HEK293 (cell line): ENCODE measurements around the gene PRR19.

ENCODE experiments used
- KLF10 ChIP-seq: fragments of 450-650 bp; IDR thresholded peaks from 2 replicates; pipeline ENCODE4 v1.5.1; 2018; ENCODE audit warnings: missing biosample characterization, mild to moderate bottlenecking, missing genetic modification characterization
- MEIS1 ChIP-seq: sonication (generic); formaldehyde crosslinking; IDR thresholded peaks from 2 replicates; pipeline ENCODE4 v1.8.1; 2022; ENCODE audit warnings: missing genetic modification reagents, mild to moderate bottlenecking, borderline replicate concordance
- SETDB1 ChIP-seq: IDR thresholded peaks from one replicate; pipeline ENCODE4 v1.6.1; 2017; ENCODE audit warnings: mild to moderate bottlenecking, low read length, moderate library complexity, mixed read lengths; ENCODE audit not compliant: insufficient read length
- TRIM28 ChIP-seq: IDR thresholded peaks from 2 replicates; pipeline ENCODE4 v1.6.1; 2011; ENCODE audit warnings: low read length, control low read depth, borderline replicate concordance
- ZBTB26 ChIP-seq: fragments of 450-650 bp; formaldehyde crosslinking; optimal IDR thresholded peaks from 2 replicates; pipeline ENCODE3; 2016; ENCODE audit warnings: missing biosample characterization, mild to moderate bottlenecking, missing genetic modification characterization
- ZFP37 ChIP-seq: fragments of 450-650 bp; formaldehyde crosslinking; IDR thresholded peaks from 2 replicates; pipeline ENCODE4 v1.5.1; 2016; ENCODE audit warnings: missing biosample characterization, missing genetic modification characterization
- ZNF221 ChIP-seq: fragments of 450-650 bp; formaldehyde crosslinking; IDR thresholded peaks from 2 replicates; pipeline ENCODE4 v1.5.1; 2017; ENCODE audit warnings: missing biosample characterization, missing genetic modification characterization, borderline replicate concordance
- ZNF394 ChIP-seq: fragments of 450-650 bp; formaldehyde crosslinking; IDR thresholded peaks from 2 replicates; pipeline ENCODE4 v1.5.1; 2016; ENCODE audit warnings: missing biosample characterization, missing genetic modification characterization, mild to moderate bottlenecking, moderate library complexity, borderline replicate concordance
- ZNF561 ChIP-seq: fragments of 450-650 bp; IDR thresholded peaks from 2 replicates; pipeline ENCODE4 v1.5.1; 2018; ENCODE audit warnings: missing biosample characterization, missing genetic modification characterization, borderline replicate concordance
- ZNF624 ChIP-seq: fragments of 450-650 bp; formaldehyde crosslinking; IDR thresholded peaks from 2 replicates; pipeline ENCODE4 v1.5.1; 2017; ENCODE audit warnings: missing biosample characterization, missing genetic modification characterization
- ZNF747 ChIP-seq: fragments of 450-650 bp; formaldehyde crosslinking; IDR thresholded peaks from 2 replicates; pipeline ENCODE4 v1.5.1; 2016; ENCODE audit warnings: missing biosample characterization, missing genetic modification characterization
- ZNF785 ChIP-seq: fragments of 450-650 bp; formaldehyde crosslinking; IDR thresholded peaks from 2 replicates; pipeline ENCODE4 v1.5.1; 2016; ENCODE audit warnings: missing biosample characterization, missing genetic modification characterization
- TF ChIP-seq, protein P1 (sequence below): fragments of 450-650 bp; formaldehyde crosslinking; IDR thresholded peaks from 2 replicates; pipeline ENCODE4 v1.5.1; 2016; ENCODE audit warnings: missing biosample characterization, missing genetic modification characterization

DNA sequence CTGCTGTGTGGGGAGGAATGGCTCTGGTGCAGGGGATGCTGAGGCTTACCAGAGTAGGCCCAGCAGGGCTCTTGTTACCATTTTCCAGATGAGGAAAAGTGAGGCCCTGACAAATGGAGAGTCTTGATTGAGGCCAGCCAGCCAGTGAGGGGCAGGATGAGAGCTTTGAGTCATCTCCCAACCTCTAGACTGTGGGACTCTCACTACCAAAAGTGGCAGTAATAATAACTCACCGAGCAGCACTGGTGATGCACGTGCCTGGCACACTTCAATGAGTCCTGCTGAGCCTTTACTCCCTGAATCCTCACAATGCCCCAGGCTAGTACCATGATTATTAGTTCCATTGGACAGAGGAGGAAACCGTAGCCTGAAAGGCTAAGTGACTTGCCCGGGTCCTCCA lies 25.1 kb upstream of the PRR19 start:
- TF ChIP-seq KLF10 (tag by site-specific recombination): no peak
- TF ChIP-seq TRIM28: no peak
- no peak for TF ChIP-seq ZNF785
- TF ChIP-seq, protein P1, sequence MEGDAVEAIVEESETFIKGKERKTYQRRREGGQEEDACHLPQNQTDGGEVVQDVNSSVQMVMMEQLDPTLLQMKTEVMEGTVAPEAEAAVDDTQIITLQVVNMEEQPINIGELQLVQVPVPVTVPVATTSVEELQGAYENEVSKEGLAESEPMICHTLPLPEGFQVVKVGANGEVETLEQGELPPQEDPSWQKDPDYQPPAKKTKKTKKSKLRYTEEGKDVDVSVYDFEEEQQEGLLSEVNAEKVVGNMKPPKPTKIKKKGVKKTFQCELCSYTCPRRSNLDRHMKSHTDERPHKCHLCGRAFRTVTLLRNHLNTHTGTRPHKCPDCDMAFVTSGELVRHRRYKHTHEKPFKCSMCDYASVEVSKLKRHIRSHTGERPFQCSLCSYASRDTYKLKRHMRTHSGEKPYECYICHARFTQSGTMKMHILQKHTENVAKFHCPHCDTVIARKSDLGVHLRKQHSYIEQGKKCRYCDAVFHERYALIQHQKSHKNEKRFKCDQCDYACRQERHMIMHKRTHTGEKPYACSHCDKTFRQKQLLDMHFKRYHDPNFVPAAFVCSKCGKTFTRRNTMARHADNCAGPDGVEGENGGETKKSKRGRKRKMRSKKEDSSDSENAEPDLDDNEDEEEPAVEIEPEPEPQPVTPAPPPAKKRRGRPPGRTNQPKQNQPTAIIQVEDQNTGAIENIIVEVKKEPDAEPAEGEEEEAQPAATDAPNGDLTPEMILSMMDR (tag by site-specific recombination): no peak
- no peak for TF ChIP-seq ZFP37 (tag by site-specific recombination)
- no peak for TF ChIP-seq ZNF561 (tag by site-specific recombination)
- no peak for TF ChIP-seq SETDB1
- no peak for TF ChIP-seq ZNF624 (tag by site-specific recombination)
- TF ChIP-seq ZNF747: no peak
- no peak for TF ChIP-seq ZBTB26
- no peak for TF ChIP-seq ZNF221 (tag by site-specific recombination)
- no peak for TF ChIP-seq ZNF394 (tag by site-specific recombination)
- TF ChIP-seq MEIS1 (CRISPR knock-in tag): no peak
